H1 (cell line): ENCODE data around the gene TEKT5.

Experiments used
- CBX8 ChIP-seq: fragments of 300-800, 300-1000 bp; sonication (generic); IDR thresholded peaks from 2 replicates; pipeline ENCODE4 v1.7.1; 2016; ENCODE audit warnings: low read depth, low read length, borderline replicate concordance
- CREB1 ChIP-seq: IDR thresholded peaks from 2 replicates; pipeline ENCODE4 v1.6.1; 2012; ENCODE audit warnings: inconsistent platforms
- CTCF ChIP-seq, 3 experiments: IDR thresholded peaks; 1 replicate in 2 of 3; 2 replicates in 1 of 3; pipeline versions ENCODE4 v1.5.1 to v1.6.1; 2011; ENCODE audit warnings: low read length in 3 of 3, mild to moderate bottlenecking in 3 of 3, inconsistent platforms in 2 of 3, low read depth in 1 of 3, moderate library complexity in 1 of 3; ENCODE audit not compliant: insufficient read depth in 1 of 3; ENCODE audit errors: control extremely low read depth in 1 of 3
- EGR1 ChIP-seq: IDR thresholded peaks from 2 replicates; pipeline ENCODE4 v1.6.1; 2011; ENCODE audit warnings: low read depth, low read length, borderline replicate concordance
- GABPA ChIP-seq: IDR thresholded peaks from 2 replicates; pipeline ENCODE4 v1.6.1; 2011; ENCODE audit warnings: mild to moderate bottlenecking, low read length, moderate library complexity, borderline replicate concordance; ENCODE audit not compliant: insufficient read depth
- JUN ChIP-seq: IDR thresholded peaks from 2 replicates; pipeline ENCODE4 v1.6.1; 2011; ENCODE audit warnings: low read depth, mild to moderate bottlenecking, improper control_type of control experiment, low read length
- MAFK ChIP-seq: IDR thresholded peaks from 2 replicates; pipeline ENCODE4 v1.6.1; 2012; ENCODE audit warnings: low read depth, mild to moderate bottlenecking, improper control_type of control experiment, low read length
- NRF1 ChIP-seq: IDR thresholded peaks from 2 replicates; pipeline ENCODE4 v1.6.1; 2011; ENCODE audit warnings: mild to moderate bottlenecking, low read depth, low read length, improper control_type of control experiment
- POLR2A ChIP-seq, 2 experiments: IDR thresholded peaks; 1 replicate in 1 of 2; 2 replicates in 1 of 2; pipeline ENCODE4 v1.6.1; 2011; ENCODE audit warnings: low read depth in 2 of 2, low read length in 2 of 2, mild to moderate bottlenecking in 2 of 2; ENCODE audit errors: control extremely low read depth in 1 of 2
- RAD21 ChIP-seq, 2 experiments: IDR thresholded peaks in 1 of 2; conservative IDR thresholded peaks in 1 of 2; 2 replicates each; pipeline ENCODE4 v1.6.1; 2011; ENCODE audit warnings: low read depth in 2 of 2, low read length in 2 of 2, improper control_type of control experiment in 1 of 2, inconsistent platforms in 1 of 2, mild to moderate bottlenecking in 1 of 2, moderate library complexity in 1 of 2
- RBBP5 ChIP-seq: IDR thresholded peaks from 2 replicates; pipeline ENCODE4 v1.7.1; 2012; ENCODE audit warnings: low read depth, mild to moderate bottlenecking, inconsistent platforms, low read length, moderate library complexity, borderline replicate concordance
- RNF2 ChIP-seq: fragments of 200-900, 300-1000 bp; sonication (generic); IDR thresholded peaks from 2 replicates; pipeline ENCODE4 v1.7.1; 2016; ENCODE audit warnings: borderline replicate concordance, low read depth, mild to moderate bottlenecking, antibody characterized with exemption, low read length; ENCODE audit not compliant: poor library complexity, severe bottlenecking; ENCODE audit errors: missing control alignments
- TEAD4 ChIP-seq: IDR thresholded peaks from 2 replicates; pipeline ENCODE4 v1.6.1; 2012; ENCODE audit warnings: low read depth, low read length, inconsistent platforms, mixed read lengths

- TF ChIP-seq RNF2: no peak
- TF ChIP-seq RAD21 (IDR thresholded peaks at IDR 0.05 in 1 of 2, conservative IDR thresholded peaks at IDR 0.05 in 1 of 2; ENCODE audit: low read depth in 2 of 2, low read length in 2 of 2): no peak
- no peak for TF ChIP-seq EGR1
- no peak for TF ChIP-seq POLR2A (IDR thresholded peaks at IDR 0.05; ENCODE audit: control extremely low read depth in 1 of 2, low read depth in 2 of 2, low read length in 2 of 2)
- no peak for TF ChIP-seq MAFK
- no peak for TF ChIP-seq TEAD4
- no peak for TF ChIP-seq GABPA
- TF ChIP-seq CTCF (IDR thresholded peaks at IDR 0.05; ENCODE audit: control extremely low read depth in 1 of 3, insufficient read depth in 1 of 3, low read depth in 1 of 3, low read length in 3 of 3): no peak
- TF ChIP-seq JUN: no peak
- TF ChIP-seq NRF1: no peak
- TF ChIP-seq CREB1: no peak
- TF ChIP-seq RBBP5: no peak
- no peak for TF ChIP-seq CBX8
These were observed 80.0 kb downstream of the TEKT5 start for GRCh38 chr16:10614685-10615084.
